ENCODE results near the gene TBC1D22A.

GRCh38 chr22:47205554-47205953, 443.1 kb downstream of the TBC1D22A start:
- TF ChIP-seq CTCF (conservative IDR thresholded peaks at IDR 0.05; ENCODE audit: low read depth in 2 of 2) (no peak), EZH2phosphoT487 (IDR thresholded peaks at IDR 0.05; ENCODE audit: unreplicated experiment) (no peak)
